Measurements from ENCODE around the gene MINPP1.

GRCh38 chr10:87593702-87594101 lies 89.0 kb downstream of the MINPP1 start:
- TF ChIP-seq CTCF (IDR thresholded peaks at IDR 0.05 in 8 of 11, conservative IDR thresholded peaks at IDR 0.05 in 3 of 11) (no peak), POLR2A (IDR thresholded peaks at IDR 0.05) (no peak), POLR2AphosphoS5 (IDR thresholded peaks at IDR 0.05) (no peak)
